ENCODE measurements around the gene VAV3. TPM values are rescaled to one million over a fixed set of nuclear protein-coding genes. Genes with fewer than 3 reads are reported as not detected.

VAV3 gene
- polyA plus RNA-seq, 3 donors: 5.4 to 9.2 (median 9.0) TPM

GRCh38 chr1:107678993-107679392, 286.0 kb downstream of the VAV3 start:
- peaks cover 16 to 24% of the 10 kb centered on the region in 2 donors for H3K36me3 Mint-ChIP-seq
- peaks cover 6 to 31% of the 10 kb centered on the region in 2 donors for H3K36me3 ChIP-seq (replicated peaks in 1 of 2; ENCODE audit: control insufficient read depth in 1 of 2, insufficient read depth in 2 of 2, low read length in 2 of 2)
- H3K27me3 ChIP-seq (ENCODE audit: control insufficient read depth in 2 of 2, insufficient read depth in 2 of 2, low read length in 2 of 2): no peaks in the 10 kb centered on the region
- no CpG with 5 or more reads among the region's 2 CpGs for WGBS (ENCODE audit: insufficient coverage)
- DNase-seq: no peak
- H3K79me2 ChIP-seq (ENCODE audit: insufficient read depth, low read length): no peaks in the 10 kb centered on the region
- no peaks in the 10 kb centered on the region for H3K27me3 Mint-ChIP-seq (ENCODE audit: low read depth in 3 of 3)
- no peak for TF ChIP-seq CTCF (IDR thresholded peaks at IDR 0.05)
- intact Hi-C loops (cut with micrococcal nuclease): no loop called here
- no peak overlapping the region for H3K4me2 ChIP-seq (replicated peaks; ENCODE audit: extremely low read depth, low read length, poor library complexity, severe bottlenecking)
- no peak overlapping the region for H3K27ac Mint-ChIP-seq
- H3K4me1 Mint-ChIP-seq: no peaks in the 10 kb centered on the region
- H3K4me1 ChIP-seq (ENCODE audit: control insufficient read depth in 1 of 2, insufficient read depth in 2 of 2, low read length in 2 of 2): no peaks in the 10 kb centered on the region
- peaks cover 0 to 3% of the 10 kb centered on the region in 2 donors for H3K9me3 ChIP-seq (replicated peaks in 1 of 2; ENCODE audit: control insufficient read depth in 1 of 2, insufficient read depth in 1 of 2, low read length in 2 of 2)
- no peak overlapping the region for H3K4me3 ChIP-seq (replicated peaks in 1 of 3; ENCODE audit: low read depth in 2 of 3, low read length in 3 of 3)
- no peak overlapping the region for H3K27ac ChIP-seq (ENCODE audit: low read depth in 1 of 2, low read length in 2 of 2)
- no peak overlapping the region for H3K4me3 Mint-ChIP-seq
- H2AFZ ChIP-seq (ENCODE audit: insufficient read depth, low read depth, low read length, poor library complexity, severe bottlenecking): no peak overlapping the region
- H3K9ac ChIP-seq (ENCODE audit: insufficient read depth, low read length, poor library complexity, severe bottlenecking): no peak overlapping the region
- no peaks in the 10 kb centered on the region for H4K20me1 ChIP-seq (ENCODE audit: insufficient read depth, low read length)
- H3K9me3 Mint-ChIP-seq: peaks cover 0 to 3% (median 2%) of the 10 kb centered on the region in 7 donors

GRCh38 chr1:107677697-107678096, 287.3 kb downstream of the VAV3 start:
- Mint-ChIP-seq H3K4me1 (peaks cover 4% of the 10 kb centered on the region), H3K27ac (no peak overlapping the region)
- DNase-seq: no peak

More at GRCh38 chr1:107677697-107678096, 287.3 kb downstream of the VAV3 start:
- Mint-ChIP-seq H3K36me3 (peaks cover 16 to 21% of the 10 kb centered on the region in 2 donors), H3K4me3 (no peak overlapping the region), H3K9me3 (peaks cover 0 to 3% (median 2%) of the 10 kb centered on the region in 7 donors), H3K27me3 (ENCODE audit: low read depth in 3 of 3) (no peaks in the 10 kb centered on the region)
- Histone ChIP-seq H2AFZ (ENCODE audit: insufficient read depth, low read depth, low read length, poor library complexity, severe bottlenecking) (no peak overlapping the region), H3K36me3 (replicated peaks in 1 of 2; ENCODE audit: control insufficient read depth in 1 of 2, insufficient read depth in 2 of 2, low read length in 2 of 2) (peaks cover 3 to 23% of the 10 kb centered on the region in 2 donors), H3K4me1 (ENCODE audit: control insufficient read depth in 1 of 2, insufficient read depth in 2 of 2, low read length in 2 of 2) (no peaks in the 10 kb centered on the region), H3K9me3 (replicated peaks in 1 of 2; ENCODE audit: control insufficient read depth in 1 of 2, insufficient read depth in 1 of 2, low read length in 2 of 2) (peaks cover 0 to 3% of the 10 kb centered on the region in 2 donors), H3K27me3 (ENCODE audit: control insufficient read depth in 2 of 2, insufficient read depth in 2 of 2, low read length in 2 of 2) (no peaks in the 10 kb centered on the region), H3K79me2 (ENCODE audit: insufficient read depth, low read length) (no peaks in the 10 kb centered on the region), H4K20me1 (ENCODE audit: insufficient read depth, low read length) (no peaks in the 10 kb centered on the region), H3K4me3 (replicated peaks in 1 of 3; ENCODE audit: low read depth in 2 of 3, low read length in 3 of 3) (no peak overlapping the region), H3K9ac (ENCODE audit: insufficient read depth, low read length, poor library complexity, severe bottlenecking) (no peak overlapping the region), H3K4me2 (replicated peaks; ENCODE audit: extremely low read depth, low read length, poor library complexity, severe bottlenecking) (no peak overlapping the region), H3K27ac (ENCODE audit: low read depth in 1 of 2, low read length in 2 of 2) (no peak overlapping the region)
- intact Hi-C loops (cut with micrococcal nuclease): no loop called here
- WGBS (ENCODE audit: insufficient coverage): 100% methylated on average over 2 of the region's 3 CpGs
- TF ChIP-seq CTCF (IDR thresholded peaks at IDR 0.05): no peak

All from CD14-positive monocyte (primary cell).